Measurements from ENCODE around the gene NLRC4. TPM values are rescaled to one million over a fixed set of nuclear protein-coding genes. Genes with fewer than 3 reads are reported as not detected.

The NLRC4 gene
- total and polyA plus RNA-seq, 4 donors: 0.82 to 2.9 (median 1.5) TPM

DNA sequence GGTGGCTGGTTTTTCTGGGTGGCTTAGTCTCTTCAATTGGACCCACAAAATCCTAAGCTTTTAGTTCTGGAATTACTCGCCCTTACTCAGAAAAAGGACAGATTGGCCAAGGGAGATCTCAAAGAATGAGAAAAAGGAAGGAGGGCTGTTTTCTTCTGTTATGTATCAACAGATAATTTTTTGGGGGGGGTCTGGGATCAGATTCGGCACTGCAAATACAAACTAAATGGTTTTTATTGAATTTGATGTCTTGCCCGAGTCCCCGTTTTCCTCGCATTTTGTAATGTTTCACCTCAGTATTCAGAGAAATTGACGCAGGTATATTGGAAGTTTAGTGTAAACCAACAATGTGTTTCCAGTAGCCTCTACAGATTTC, 13.8 kb upstream of the NLRC4 start:
- DNase-seq (ENCODE audit: low spot score): no peak
- H3K27ac ChIP-seq (ENCODE audit: low read depth in 1 of 2, low read length in 2 of 2): peak overlapping the region; percentile 73 to 83
- H3K9me3 ChIP-seq (ENCODE audit: control insufficient read depth in 4 of 4, low read length in 3 of 4): no peaks in the 10 kb centered on the region
- H3K4me3 ChIP-seq (ENCODE audit: low read depth in 1 of 3, low read length in 3 of 3): peak overlapping the region; percentile 79 to 99 (median 80)
- no peaks in the 10 kb centered on the region for H3K27me3 ChIP-seq (ENCODE audit: control insufficient read depth in 4 of 4, insufficient read depth in 4 of 4, low read length in 3 of 4)
- H3K36me3 ChIP-seq (ENCODE audit: control insufficient read depth in 4 of 4, insufficient read depth in 3 of 4, low read depth in 1 of 4, low read length in 3 of 4): peaks cover 0 to 9% (median 3%) of the 10 kb centered on the region in 4 donors
- TF ChIP-seq, protein P1, sequence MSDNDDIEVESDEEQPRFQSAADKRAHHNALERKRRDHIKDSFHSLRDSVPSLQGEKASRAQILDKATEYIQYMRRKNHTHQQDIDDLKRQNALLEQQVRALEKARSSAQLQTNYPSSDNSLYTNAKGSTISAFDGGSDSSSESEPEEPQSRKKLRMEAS (IDR thresholded peaks at IDR 0.05): no peak
- no peak for TF ChIP-seq TAF1 (conservative IDR thresholded peaks at IDR 0.05)
- no peak for TF ChIP-seq SP1 (IDR thresholded peaks at IDR 0.05)
- TF ChIP-seq NR2F2 (IDR thresholded peaks at IDR 0.05): no peak
- no peak for TF ChIP-seq HNF4A (conservative IDR thresholded peaks at IDR 0.05)
- TF ChIP-seq HNF4G (IDR thresholded peaks at IDR 0.05): no peak
- TF ChIP-seq FOXA2 (IDR thresholded peaks at IDR 0.05): no peak
- no peak for TF ChIP-seq RXRA (IDR thresholded peaks at IDR 0.05)
- H3K4me1 ChIP-seq (ENCODE audit: control insufficient read depth in 4 of 4, insufficient read depth in 4 of 4, low read length in 3 of 4): peaks cover 0 to 5% (median 2%) of the 10 kb centered on the region in 4 donors
- peak overlapping the region; percentile 80 to 95 for H3K9ac ChIP-seq (ENCODE audit: low read depth in 1 of 2, low read length in 2 of 2)
- 2% methylated on average over 6 of the region's 6 CpGs for WGBS

DNA sequence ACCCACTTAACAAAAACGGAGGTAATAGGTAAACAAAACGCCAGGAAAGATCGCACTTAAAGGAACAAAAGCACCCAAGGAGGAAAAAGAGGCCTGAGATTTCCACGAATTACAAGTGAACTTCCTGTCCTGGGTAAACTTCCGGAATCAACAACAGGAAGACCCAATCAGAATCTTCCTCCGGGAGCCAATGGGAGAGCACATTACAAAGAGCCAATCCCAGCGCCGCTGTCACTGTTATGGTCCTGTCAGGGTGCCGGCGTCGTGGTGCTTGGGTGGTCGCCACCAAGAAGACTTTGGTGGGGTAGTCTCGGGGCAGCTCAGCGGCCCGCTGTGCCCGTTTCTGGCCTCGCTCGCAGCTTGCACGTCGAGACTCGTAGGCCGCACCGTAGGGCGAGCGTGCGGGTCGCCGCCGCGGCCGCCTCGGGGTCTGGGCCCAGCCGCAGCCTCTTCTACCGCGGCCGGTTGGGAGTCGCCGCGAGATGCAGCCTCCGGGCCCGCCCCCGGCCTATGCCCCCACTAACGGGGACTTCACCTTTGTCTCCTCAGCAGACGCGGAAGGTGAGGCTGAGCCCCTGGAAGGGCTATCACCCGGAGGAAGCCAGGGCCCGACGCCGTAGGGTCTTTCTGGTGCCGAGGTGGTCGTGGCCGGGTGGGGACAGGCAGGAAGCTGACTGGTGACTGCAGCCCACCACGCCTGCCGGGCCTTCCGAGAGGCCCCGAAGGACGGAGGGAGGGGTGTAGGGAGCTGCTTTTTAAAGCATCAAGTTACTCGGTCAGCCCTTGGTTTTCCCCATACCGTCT, 13.2 kb upstream of the NLRC4 start, which contains the start of gene YIPF4:
YIPF4 (plus strand) TSS at position 231 of the 804 bp plus-strand sequence; CDS start at position 483, 252 bp downstream.
- peaks cover 0 to 5% (median 2%) of the 10 kb centered on the region in 4 donors for H3K4me1 ChIP-seq (ENCODE audit: control insufficient read depth in 4 of 4, insufficient read depth in 4 of 4, low read length in 3 of 4)
- no peaks in the 10 kb centered on the region for H3K27me3 ChIP-seq (ENCODE audit: control insufficient read depth in 4 of 4, insufficient read depth in 4 of 4, low read length in 3 of 4)
- TF ChIP-seq, protein P1 (IDR thresholded peaks at IDR 0.05): no peak
- TF ChIP-seq NR2F2 (IDR thresholded peaks at IDR 0.05): no peak
- peak; percentile 94 to 96 for TF ChIP-seq GABPA (IDR thresholded peaks at IDR 0.05 in 1 of 2, conservative IDR thresholded peaks at IDR 0.05 in 1 of 2)
- TF ChIP-seq, protein P2, sequence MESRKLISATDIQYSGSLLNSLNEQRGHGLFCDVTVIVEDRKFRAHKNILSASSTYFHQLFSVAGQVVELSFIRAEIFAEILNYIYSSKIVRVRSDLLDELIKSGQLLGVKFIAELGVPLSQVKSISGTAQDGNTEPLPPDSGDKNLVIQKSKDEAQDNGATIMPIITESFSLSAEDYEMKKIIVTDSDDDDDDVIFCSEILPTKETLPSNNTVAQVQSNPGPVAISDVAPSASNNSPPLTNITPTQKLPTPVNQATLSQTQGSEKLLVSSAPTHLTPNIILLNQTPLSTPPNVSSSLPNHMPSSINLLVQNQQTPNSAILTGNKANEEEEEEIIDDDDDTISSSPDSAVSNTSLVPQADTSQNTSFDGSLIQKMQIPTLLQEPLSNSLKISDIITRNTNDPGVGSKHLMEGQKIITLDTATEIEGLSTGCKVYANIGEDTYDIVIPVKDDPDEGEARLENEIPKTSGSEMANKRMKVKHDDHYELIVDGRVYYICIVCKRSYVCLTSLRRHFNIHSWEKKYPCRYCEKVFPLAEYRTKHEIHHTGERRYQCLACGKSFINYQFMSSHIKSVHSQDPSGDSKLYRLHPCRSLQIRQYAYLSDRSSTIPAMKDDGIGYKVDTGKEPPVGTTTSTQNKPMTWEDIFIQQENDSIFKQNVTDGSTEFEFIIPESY (IDR thresholded peaks at IDR 0.05): no peak
- TF ChIP-seq SP1 (IDR thresholded peaks at IDR 0.05): peak; percentile 87
- peak; percentile 88 for TF ChIP-seq FOXA1 (IDR thresholded peaks at IDR 0.05)
- TF ChIP-seq HNF4G (IDR thresholded peaks at IDR 0.05): no peak
- TF ChIP-seq, protein P3, sequence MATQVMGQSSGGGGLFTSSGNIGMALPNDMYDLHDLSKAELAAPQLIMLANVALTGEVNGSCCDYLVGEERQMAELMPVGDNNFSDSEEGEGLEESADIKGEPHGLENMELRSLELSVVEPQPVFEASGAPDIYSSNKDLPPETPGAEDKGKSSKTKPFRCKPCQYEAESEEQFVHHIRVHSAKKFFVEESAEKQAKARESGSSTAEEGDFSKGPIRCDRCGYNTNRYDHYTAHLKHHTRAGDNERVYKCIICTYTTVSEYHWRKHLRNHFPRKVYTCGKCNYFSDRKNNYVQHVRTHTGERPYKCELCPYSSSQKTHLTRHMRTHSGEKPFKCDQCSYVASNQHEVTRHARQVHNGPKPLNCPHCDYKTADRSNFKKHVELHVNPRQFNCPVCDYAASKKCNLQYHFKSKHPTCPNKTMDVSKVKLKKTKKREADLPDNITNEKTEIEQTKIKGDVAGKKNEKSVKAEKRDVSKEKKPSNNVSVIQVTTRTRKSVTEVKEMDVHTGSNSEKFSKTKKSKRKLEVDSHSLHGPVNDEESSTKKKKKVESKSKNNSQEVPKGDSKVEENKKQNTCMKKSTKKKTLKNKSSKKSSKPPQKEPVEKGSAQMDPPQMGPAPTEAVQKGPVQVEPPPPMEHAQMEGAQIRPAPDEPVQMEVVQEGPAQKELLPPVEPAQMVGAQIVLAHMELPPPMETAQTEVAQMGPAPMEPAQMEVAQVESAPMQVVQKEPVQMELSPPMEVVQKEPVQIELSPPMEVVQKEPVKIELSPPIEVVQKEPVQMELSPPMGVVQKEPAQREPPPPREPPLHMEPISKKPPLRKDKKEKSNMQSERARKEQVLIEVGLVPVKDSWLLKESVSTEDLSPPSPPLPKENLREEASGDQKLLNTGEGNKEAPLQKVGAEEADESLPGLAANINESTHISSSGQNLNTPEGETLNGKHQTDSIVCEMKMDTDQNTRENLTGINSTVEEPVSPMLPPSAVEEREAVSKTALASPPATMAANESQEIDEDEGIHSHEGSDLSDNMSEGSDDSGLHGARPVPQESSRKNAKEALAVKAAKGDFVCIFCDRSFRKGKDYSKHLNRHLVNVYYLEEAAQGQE (IDR thresholded peaks at IDR 0.05): no peak
- TF ChIP-seq, protein P4, sequence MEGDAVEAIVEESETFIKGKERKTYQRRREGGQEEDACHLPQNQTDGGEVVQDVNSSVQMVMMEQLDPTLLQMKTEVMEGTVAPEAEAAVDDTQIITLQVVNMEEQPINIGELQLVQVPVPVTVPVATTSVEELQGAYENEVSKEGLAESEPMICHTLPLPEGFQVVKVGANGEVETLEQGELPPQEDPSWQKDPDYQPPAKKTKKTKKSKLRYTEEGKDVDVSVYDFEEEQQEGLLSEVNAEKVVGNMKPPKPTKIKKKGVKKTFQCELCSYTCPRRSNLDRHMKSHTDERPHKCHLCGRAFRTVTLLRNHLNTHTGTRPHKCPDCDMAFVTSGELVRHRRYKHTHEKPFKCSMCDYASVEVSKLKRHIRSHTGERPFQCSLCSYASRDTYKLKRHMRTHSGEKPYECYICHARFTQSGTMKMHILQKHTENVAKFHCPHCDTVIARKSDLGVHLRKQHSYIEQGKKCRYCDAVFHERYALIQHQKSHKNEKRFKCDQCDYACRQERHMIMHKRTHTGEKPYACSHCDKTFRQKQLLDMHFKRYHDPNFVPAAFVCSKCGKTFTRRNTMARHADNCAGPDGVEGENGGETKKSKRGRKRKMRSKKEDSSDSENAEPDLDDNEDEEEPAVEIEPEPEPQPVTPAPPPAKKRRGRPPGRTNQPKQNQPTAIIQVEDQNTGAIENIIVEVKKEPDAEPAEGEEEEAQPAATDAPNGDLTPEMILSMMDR (IDR thresholded peaks at IDR 0.05; ENCODE audit: low read depth, low read length, missing input control): no peak
- TF ChIP-seq RXRA (IDR thresholded peaks at IDR 0.05): peak in 1 of 2 donors; percentile 9
- peak in 1 of 2 donors; percentile 31 for TF ChIP-seq JUND (IDR thresholded peaks at IDR 0.05)
- no peak for TF ChIP-seq EGR1 (IDR thresholded peaks at IDR 0.05; ENCODE audit: low read depth in 2 of 2)
- TF ChIP-seq FOXA2 (IDR thresholded peaks at IDR 0.05): peak; percentile 89
- TF ChIP-seq RAD21 (IDR thresholded peaks at IDR 0.05): peak; percentile 6 to 20
- no peak for TF ChIP-seq TAF1 (conservative IDR thresholded peaks at IDR 0.05)
- peak; percentile 34 for TF ChIP-seq YY1 (IDR thresholded peaks at IDR 0.05)
- no peak for TF ChIP-seq HNF4A (conservative IDR thresholded peaks at IDR 0.05)
- TF ChIP-seq, protein P5, sequence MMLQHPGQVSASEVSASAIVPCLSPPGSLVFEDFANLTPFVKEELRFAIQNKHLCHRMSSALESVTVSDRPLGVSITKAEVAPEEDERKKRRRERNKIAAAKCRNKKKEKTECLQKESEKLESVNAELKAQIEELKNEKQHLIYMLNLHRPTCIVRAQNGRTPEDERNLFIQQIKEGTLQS (IDR thresholded peaks at IDR 0.05): no peak
- H3K4me3 ChIP-seq (ENCODE audit: low read depth in 1 of 3, low read length in 3 of 3): peak within 1 kb of the TSS; percentile 79 to 99 (median 80)
- peaks cover 0 to 7% (median 1%) of the 10 kb centered on the region in 4 donors for H3K36me3 ChIP-seq (ENCODE audit: control insufficient read depth in 4 of 4, insufficient read depth in 3 of 4, low read depth in 1 of 4, low read length in 3 of 4)
- peak within 1 kb of the TSS; percentile 73 to 83 for H3K27ac ChIP-seq (ENCODE audit: low read depth in 1 of 2, low read length in 2 of 2)
- peak; percentile 97 for DNase-seq (ENCODE audit: low spot score)
- under 1% methylated on average over 59 of the region's 59 CpGs for WGBS
- H3K9ac ChIP-seq (ENCODE audit: low read depth in 1 of 2, low read length in 2 of 2): peak within 1 kb of the TSS; percentile 80 to 95
- H3K9me3 ChIP-seq (ENCODE audit: control insufficient read depth in 4 of 4, low read length in 3 of 4): no peaks in the 10 kb centered on the region
